Activated naive CD8-positive, alpha-beta T cell (primary cell): ENCODE data around the gene IFNA16.
"Not testable (repeated sequence)": the region's sequence is repeated elsewhere in the genome, so short reads cannot be mapped to it uniquely, and the experiment has no call there.

Source experiments
- H3K27ac Mint-ChIP-seq: one replicate; pipeline ENCODE4 v1.8.0; 2021; ENCODE audit warnings: mixed read lengths
- H3K27me3 Mint-ChIP-seq: one replicate; pipeline ENCODE4 v1.8.0; 2021; ENCODE audit warnings: mixed read lengths
- H3K36me3 Mint-ChIP-seq: one replicate; pipeline ENCODE4 v1.8.0; 2021; ENCODE audit warnings: mixed read lengths
- H3K4me1 Mint-ChIP-seq: one replicate; pipeline ENCODE4 v1.8.0; 2021; ENCODE audit warnings: low read depth, mixed read lengths
- H3K4me3 Mint-ChIP-seq: one replicate; pipeline ENCODE4 v1.8.0; 2021; ENCODE audit warnings: mild to moderate bottlenecking, mixed read lengths
- H3K9me3 Mint-ChIP-seq: one replicate; pipeline ENCODE4 v1.8.0; 2021; ENCODE audit warnings: low read depth, mixed read lengths

Gene IFNA16

GRCh38 chr9:21217211-21217610, at the start of gene IFNA16:
Gene IFNA16 (minus strand): TSS chr9:21217311. CDS start chr9:21217305, 6 bp downstream.
- H3K27me3 Mint-ChIP-seq: peaks cover 19% of the 10 kb centered on the region
- not testable (repeated sequence) for H3K36me3 Mint-ChIP-seq, H3K27ac Mint-ChIP-seq, H3K4me3 Mint-ChIP-seq, H3K9me3 Mint-ChIP-seq, H3K4me1 Mint-ChIP-seq

GRCh38 chr9:21265421-21266189, 48.5 kb upstream of the IFNA16 start:
- no peaks in the 10 kb centered on the region for H3K9me3 Mint-ChIP-seq
- H3K27ac Mint-ChIP-seq: no peak overlapping the region
- H3K27me3 Mint-ChIP-seq: peaks cover 6% of the 10 kb centered on the region
- H3K36me3 Mint-ChIP-seq: no peaks in the 10 kb centered on the region
- H3K4me3 Mint-ChIP-seq: no peak overlapping the region
- H3K4me1 Mint-ChIP-seq: peaks cover 4% of the 10 kb centered on the region

GRCh38 chr9:21255538-21256212, 38.6 kb upstream of the IFNA16 start:
- no peaks in the 10 kb centered on the region for H3K36me3 Mint-ChIP-seq
- H3K4me1 Mint-ChIP-seq: peaks cover 5% of the 10 kb centered on the region
- H3K27me3 Mint-ChIP-seq: peaks cover 5% of the 10 kb centered on the region
- no peaks in the 10 kb centered on the region for H3K9me3 Mint-ChIP-seq
- H3K27ac Mint-ChIP-seq: no peak overlapping the region
- H3K4me3 Mint-ChIP-seq: no peak overlapping the region

- Mint-ChIP-seq H3K4me1 (peaks cover 5% of the 10 kb centered on the region), H3K4me3 (no peak overlapping the region), H3K9me3 (no peaks in the 10 kb centered on the region), H3K36me3 (no peaks in the 10 kb centered on the region), H3K27me3 (peaks cover 5% of the 10 kb centered on the region), H3K27ac (no peak overlapping the region)
Observed at GRCh38 chr9:21252721-21253547, 35.8 kb upstream of the IFNA16 start.

GRCh38 chr9:21251638-21252037, 34.5 kb upstream of the IFNA16 start:
- Mint-ChIP-seq H3K27me3 (peaks cover 5% of the 10 kb centered on the region), H3K36me3 (no peaks in the 10 kb centered on the region), H3K9me3 (no peaks in the 10 kb centered on the region), H3K4me1 (peaks cover 5% of the 10 kb centered on the region), H3K27ac (no peak overlapping the region), H3K4me3 (no peak overlapping the region)

- no peaks in the 10 kb centered on the region for H3K9me3 Mint-ChIP-seq
- H3K36me3 Mint-ChIP-seq: no peaks in the 10 kb centered on the region
- H3K4me1 Mint-ChIP-seq: peaks cover 5% of the 10 kb centered on the region
- no peak overlapping the region for H3K27ac Mint-ChIP-seq
- H3K27me3 Mint-ChIP-seq: peaks cover 5% of the 10 kb centered on the region
- H3K4me3 Mint-ChIP-seq: no peak overlapping the region
Observed at GRCh38 chr9:21251190-21251589, 34.1 kb upstream of the IFNA16 start.

GRCh38 chr9:21244836-21245235, 27.7 kb upstream of the IFNA16 start:
- Mint-ChIP-seq H3K4me1 (no peaks in the 10 kb centered on the region), H3K27ac (no peak overlapping the region)

DNA sequence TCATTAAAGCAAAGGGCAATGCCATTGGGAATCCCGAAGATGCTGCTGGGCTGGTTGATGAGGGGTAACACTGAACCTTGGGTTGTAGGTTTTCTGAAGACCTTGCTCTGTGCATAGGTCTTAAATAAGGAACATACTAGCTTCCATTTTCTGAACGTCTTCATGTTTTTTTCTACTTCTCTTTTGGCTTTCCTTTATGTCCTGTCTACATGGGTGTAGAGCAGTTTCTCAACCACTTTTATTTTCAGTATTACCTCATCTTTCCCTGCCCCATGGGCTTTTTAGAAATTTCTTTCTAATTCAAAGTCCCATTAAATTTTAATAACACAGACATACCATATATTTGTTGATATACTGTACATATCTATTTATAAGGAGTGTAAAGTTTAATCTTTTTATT, 22.8 kb upstream of the IFNA16 start, which contains the start of gene IFNA14:
Gene IFNA14, minus strand, starts transcription at position 95 of the 400 bp plus-strand sequence. Its CDS starts 70 bp downstream, at position 25.
- Mint-ChIP-seq H3K9me3 (no peaks in the 10 kb centered on the region), H3K27me3 (peaks cover 7% of the 10 kb centered on the region), H3K36me3 (no peaks in the 10 kb centered on the region), H3K4me1 (peaks cover 9% of the 10 kb centered on the region), H3K27ac (no peak within 1 kb of the TSS), H3K4me3 (no peak within 1 kb of the TSS)

More at GRCh38 chr9:21244836-21245235, 27.7 kb upstream of the IFNA16 start:
- Mint-ChIP-seq H3K4me3 (no peak overlapping the region), H3K36me3 (no peaks in the 10 kb centered on the region), H3K27me3 (peaks cover 5% of the 10 kb centered on the region), H3K9me3 (no peaks in the 10 kb centered on the region)

- not testable (repeated sequence) for H3K27ac Mint-ChIP-seq, H3K27me3 Mint-ChIP-seq, H3K36me3 Mint-ChIP-seq, H3K4me1 Mint-ChIP-seq, H3K9me3 Mint-ChIP-seq
- H3K4me3 Mint-ChIP-seq: peak overlapping the region; percentile 72
Observed at GRCh38 chr9:21236360-21236714, 19.2 kb upstream of the IFNA16 start.

DNA sequence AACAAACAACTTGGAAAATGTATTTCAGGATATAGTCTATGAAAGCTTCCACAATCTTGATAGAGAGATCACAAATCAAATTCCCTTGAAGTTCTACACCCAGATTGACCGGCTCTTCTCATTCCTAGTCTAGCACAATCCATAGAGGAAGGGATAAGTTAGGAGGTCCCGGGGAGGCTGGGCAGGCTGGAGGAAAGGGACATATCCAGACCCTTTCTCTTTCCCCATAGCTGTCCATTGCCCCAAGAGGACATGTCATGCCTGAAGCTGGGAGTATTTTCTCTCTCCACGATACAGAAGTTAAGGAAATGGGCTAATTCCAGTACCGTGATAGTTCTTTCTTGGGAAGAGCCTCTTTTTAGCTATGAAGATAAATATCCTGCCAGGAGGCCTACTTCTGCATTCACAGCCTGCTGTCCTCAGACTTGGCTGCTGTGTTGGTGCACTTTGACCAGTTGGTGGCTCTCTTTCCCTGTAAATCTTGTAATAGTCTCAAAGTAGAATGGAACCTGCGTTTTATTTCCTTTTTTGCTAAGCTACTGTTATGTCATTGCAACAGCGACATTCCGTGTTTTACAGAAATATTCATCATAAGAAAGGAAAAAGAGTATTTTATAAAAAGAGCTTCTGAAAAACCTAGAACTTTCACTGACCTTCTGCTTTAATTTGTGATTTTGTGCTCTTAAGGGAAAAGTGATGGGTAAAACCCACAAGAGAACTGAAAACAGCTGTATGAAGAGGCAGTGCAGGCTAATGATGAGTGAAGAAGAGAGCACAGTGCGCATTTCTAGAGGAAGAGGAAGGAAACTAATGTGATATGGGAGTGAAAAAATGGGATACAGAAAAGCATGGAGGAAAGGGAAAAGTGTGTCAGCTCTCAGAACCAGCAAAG, 18.6 kb upstream of the IFNA16 start:
- H3K36me3 Mint-ChIP-seq, H3K27me3 Mint-ChIP-seq, H3K9me3 Mint-ChIP-seq, H3K27ac Mint-ChIP-seq, H3K4me1 Mint-ChIP-seq: not testable (repeated sequence)
- H3K4me3 Mint-ChIP-seq: peak overlapping the region; percentile 72

GRCh38 chr9:21234153-21234687, 17.1 kb upstream of the IFNA16 start:
- Mint-ChIP-seq H3K4me1 (peaks cover 9% of the 10 kb centered on the region), H3K9me3 (no peaks in the 10 kb centered on the region), H3K4me3 (no peak overlapping the region), H3K27me3 (peaks cover 3% of the 10 kb centered on the region), H3K36me3 (no peaks in the 10 kb centered on the region), H3K27ac (no peak overlapping the region)

GRCh38 chr9:21233258-21233657, 16.1 kb upstream of the IFNA16 start:
- Mint-ChIP-seq H3K27me3 (peaks cover 2% of the 10 kb centered on the region), H3K36me3 (no peaks in the 10 kb centered on the region), H3K4me3 (no peak overlapping the region), H3K4me1 (peaks cover 9% of the 10 kb centered on the region), H3K9me3 (no peaks in the 10 kb centered on the region), H3K27ac (no peak overlapping the region)

DNA sequence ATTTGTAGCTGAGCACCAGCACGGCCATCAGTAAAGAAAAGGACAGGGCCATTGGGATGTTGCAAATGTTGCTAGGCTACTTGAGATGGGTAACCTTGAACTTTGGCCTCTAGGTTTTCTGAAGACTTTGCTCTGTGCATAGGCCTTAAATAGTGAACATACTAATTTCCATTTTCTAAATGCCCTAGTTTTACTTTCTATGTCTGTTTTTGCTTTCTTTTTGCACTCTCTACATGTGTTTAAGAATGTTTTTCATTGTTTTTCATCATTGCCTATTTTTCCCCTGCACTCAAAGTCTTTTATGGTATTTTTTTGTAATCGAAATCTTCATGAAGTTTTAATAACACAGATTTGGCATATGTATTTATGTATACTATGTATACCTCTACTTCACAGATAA, 11.0 kb upstream of the IFNA16 start, which contains the start of gene IFNA17:
Gene IFNA17, minus strand, starts transcription at position 101 of the 400 bp plus-strand sequence. Its CDS starts 49 bp downstream, at position 52.
- Mint-ChIP-seq H3K27ac (no peak within 1 kb of the TSS), H3K36me3 (no peaks in the 10 kb centered on the region)

More for the DNA sequence above, 11.0 kb upstream of the IFNA16 start, which contains the start of gene IFNA17:
- Mint-ChIP-seq H3K4me3 (no peak within 1 kb of the TSS), H3K9me3 (no peaks in the 10 kb centered on the region), H3K27me3 (peaks cover 5% of the 10 kb centered on the region), H3K4me1 (no peaks in the 10 kb centered on the region)
